SJSA1 (cell line): Measurements from ENCODE around the gene MAML3. TPM values are rescaled to one million over a fixed set of nuclear protein-coding genes. Genes with fewer than 3 reads are reported as not detected.

Experiments used
- DNase-seq, 2 experiments: peaks; one replicate each; pipeline ENCODE4 v3.0.0-alpha.2; 2015 to 2020; ENCODE audit warnings: low spot score in 2 of 2, low read depth in 1 of 2
- H3K27ac ChIP-seq: fragments of 250-450 bp; sonication (Bioruptor Pico); 2 replicates; pipeline ENCODE4 v1.5.1; 2020; ENCODE audit warnings: mild to moderate bottlenecking, moderate library complexity
- H3K27me3 ChIP-seq: fragments of 250-450 bp; sonication (Bioruptor Pico); replicated peaks from 2 replicates; pipeline ENCODE4 v1.5.1; 2020; ENCODE audit warnings: mild to moderate bottlenecking, moderate library complexity
- H3K36me3 ChIP-seq: fragments of 250-450 bp; sonication (Bioruptor Pico); 2 replicates; pipeline ENCODE4 v1.5.1; 2020; ENCODE audit warnings: mild to moderate bottlenecking
- H3K4me1 ChIP-seq: fragments of 250-450 bp; sonication (Bioruptor Pico); replicated peaks from 2 replicates; pipeline ENCODE4 v1.6.1; 2021; ENCODE audit warnings: mild to moderate bottlenecking
- H3K4me3 ChIP-seq: fragments of 250-450 bp; sonication (Bioruptor Pico); 2 replicates; pipeline ENCODE4 v1.5.1; 2020; ENCODE audit warnings: mild to moderate bottlenecking
- H3K9me3 ChIP-seq: fragments of 250-450 bp; sonication (Bioruptor Pico); replicated peaks from 2 replicates; pipeline ENCODE4 v1.5.1; 2020; ENCODE audit warnings: mild to moderate bottlenecking
- total RNA-seq: library from RNA; depleted of rRNA; stranded (reverse); fragments of >200 nt; shearing (Covaris generic); gene quantifications from 2 replicates; pipeline ENCODE4 v1.2.3, GENCODE V29; 2014

The MAML3 gene
- total RNA-seq, 1 experiment from 2014 or later: 1.8 TPM

DNA sequence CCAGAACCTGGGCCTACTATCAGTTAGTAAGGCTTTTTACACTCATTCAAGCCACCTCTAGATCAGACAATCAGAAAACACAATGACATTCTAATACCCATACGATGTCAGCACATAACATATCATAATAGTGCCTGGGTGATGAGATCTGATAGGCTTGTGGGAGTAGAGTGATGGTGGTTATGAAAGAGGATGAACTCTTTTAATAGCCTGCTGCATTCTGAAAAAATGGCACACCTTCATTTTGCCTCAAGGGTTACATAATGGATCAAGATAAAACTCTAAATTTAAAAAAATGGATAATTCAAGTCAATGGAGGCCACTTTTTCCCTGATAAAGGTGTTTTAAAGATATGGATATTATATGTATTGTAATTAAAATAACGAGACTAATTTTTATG, 215.6 kb downstream of the MAML3 start:
- DNase-seq: no peak
- no peak overlapping the region for H3K4me3 ChIP-seq
- H3K36me3 ChIP-seq: no peaks in the 10 kb centered on the region
- H3K9me3 ChIP-seq: no peaks in the 10 kb centered on the region
- no peaks in the 10 kb centered on the region for H3K27me3 ChIP-seq
- H3K4me1 ChIP-seq: 0 out of 2 replicates have a peak, but pooled peaks cover 4% of the 10 kb centered on the region
- no peak overlapping the region for H3K27ac ChIP-seq

DNA sequence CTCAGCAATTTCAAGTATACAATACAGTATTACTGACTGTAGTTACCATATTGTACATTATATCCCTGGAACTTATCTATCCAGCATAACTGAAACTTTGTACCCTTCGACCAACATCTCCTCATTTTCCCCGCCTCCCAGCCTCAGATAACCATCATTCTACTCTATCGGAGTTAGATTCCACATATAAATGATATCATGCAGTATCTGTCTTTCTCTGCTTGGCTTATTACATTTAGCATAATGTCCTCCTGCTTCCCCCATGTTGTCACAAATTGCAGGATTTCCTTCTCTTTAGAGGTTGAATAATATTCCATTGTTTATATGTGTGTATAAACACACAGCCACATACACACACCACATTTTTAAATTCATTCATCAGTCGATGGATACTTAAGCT, 218.1 kb downstream of the MAML3 start:
- Histone ChIP-seq H3K27me3 (no peaks in the 10 kb centered on the region), H3K4me1 (no peaks in the 10 kb centered on the region), H3K36me3 (no peaks in the 10 kb centered on the region), H3K9me3 (no peaks in the 10 kb centered on the region), H3K4me3 (no peak overlapping the region), H3K27ac (no peak overlapping the region)
- no peak for DNase-seq

DNA sequence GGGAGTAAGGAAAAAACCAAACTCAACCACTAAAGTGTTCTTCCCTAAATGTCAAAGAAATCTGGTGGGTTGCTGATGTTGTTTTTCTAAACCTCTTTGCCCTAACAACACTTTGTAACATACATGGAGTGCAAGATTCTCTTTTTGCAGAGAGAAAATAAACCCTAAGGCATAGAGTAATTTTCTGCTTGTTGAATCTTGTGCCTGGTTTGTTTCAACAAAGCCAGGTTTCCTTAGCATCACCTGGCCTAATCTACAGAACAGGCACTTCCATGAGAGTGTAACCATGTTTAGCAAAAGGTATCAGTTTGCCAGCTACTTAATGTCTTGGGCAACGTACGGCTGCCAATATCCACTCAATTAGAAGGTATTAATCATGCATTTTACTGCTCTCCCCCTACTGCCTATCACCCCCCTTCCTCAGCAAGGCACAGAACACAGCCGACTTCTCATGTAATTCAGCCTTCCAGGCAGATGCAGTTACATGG, 219.2 kb downstream of the MAML3 start:
- Histone ChIP-seq H3K9me3 (no peaks in the 10 kb centered on the region), H3K4me3 (no peak overlapping the region), H3K4me1 (no peaks in the 10 kb centered on the region), H3K27me3 (no peaks in the 10 kb centered on the region), H3K27ac (no peak overlapping the region), H3K36me3 (no peaks in the 10 kb centered on the region)
- DNase-seq: no peak

DNA sequence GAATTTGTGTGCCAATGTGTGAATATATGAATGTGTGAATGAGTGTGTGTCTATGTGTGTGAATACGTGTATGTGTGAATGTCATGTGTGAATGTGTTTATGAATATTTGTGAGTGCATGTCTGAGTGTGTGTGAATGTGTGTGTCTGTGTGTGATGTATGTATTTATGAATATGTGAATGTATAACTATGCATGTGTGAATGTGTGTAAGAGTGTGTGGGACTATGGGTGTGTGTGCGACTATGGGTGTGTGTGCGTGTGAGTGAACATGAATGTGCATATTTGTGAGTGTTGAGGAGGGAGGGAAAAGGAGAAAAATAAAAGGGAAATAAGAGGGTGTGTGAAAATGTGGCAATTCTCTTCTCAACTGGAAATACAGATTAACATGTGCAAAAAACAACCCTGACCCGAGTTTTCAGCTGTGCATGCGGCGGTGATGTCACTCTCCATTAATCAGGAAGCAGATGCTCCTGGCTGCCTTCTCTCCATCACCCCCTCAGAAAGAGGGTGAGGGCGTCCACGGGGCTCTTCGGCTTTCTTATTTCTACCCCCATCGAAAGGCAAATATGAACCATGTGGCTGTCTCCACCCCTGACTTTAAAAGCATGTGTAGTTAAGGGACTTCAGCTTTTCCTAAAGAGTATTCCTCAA, 219.8 kb downstream of the MAML3 start:
- no peak overlapping the region for H3K4me3 ChIP-seq
- H3K27me3 ChIP-seq: no peaks in the 10 kb centered on the region
- DNase-seq: no peak
- no peaks in the 10 kb centered on the region for H3K36me3 ChIP-seq
- no peaks in the 10 kb centered on the region for H3K4me1 ChIP-seq
- no peak overlapping the region for H3K27ac ChIP-seq
- H3K9me3 ChIP-seq: no peaks in the 10 kb centered on the region

DNA sequence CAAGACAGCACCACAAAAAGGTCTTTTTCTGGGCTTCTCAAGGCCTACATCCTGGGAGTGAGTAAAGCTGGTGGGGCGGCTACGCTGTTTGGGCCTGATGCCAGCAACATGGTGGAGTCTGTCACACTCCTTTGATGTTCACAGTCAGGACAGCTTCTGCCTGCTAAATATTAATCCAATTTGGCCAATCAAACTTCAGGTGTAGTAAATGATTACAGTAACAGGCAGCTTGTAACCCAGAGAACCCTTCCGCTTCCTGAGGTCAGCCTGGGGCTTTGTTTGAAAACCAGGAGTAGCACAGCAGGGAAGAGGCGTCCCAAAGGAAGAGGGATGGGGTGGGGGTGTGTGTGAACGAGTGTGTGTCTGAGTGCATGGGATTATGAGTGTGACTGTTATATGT, 220.4 kb downstream of the MAML3 start:
- H3K4me3 ChIP-seq: no peak overlapping the region
- H3K27me3 ChIP-seq: no peaks in the 10 kb centered on the region
- no peak for DNase-seq
- no peaks in the 10 kb centered on the region for H3K9me3 ChIP-seq
- no peaks in the 10 kb centered on the region for H3K4me1 ChIP-seq
- H3K27ac ChIP-seq: no peak overlapping the region
- H3K36me3 ChIP-seq: no peaks in the 10 kb centered on the region

DNA sequence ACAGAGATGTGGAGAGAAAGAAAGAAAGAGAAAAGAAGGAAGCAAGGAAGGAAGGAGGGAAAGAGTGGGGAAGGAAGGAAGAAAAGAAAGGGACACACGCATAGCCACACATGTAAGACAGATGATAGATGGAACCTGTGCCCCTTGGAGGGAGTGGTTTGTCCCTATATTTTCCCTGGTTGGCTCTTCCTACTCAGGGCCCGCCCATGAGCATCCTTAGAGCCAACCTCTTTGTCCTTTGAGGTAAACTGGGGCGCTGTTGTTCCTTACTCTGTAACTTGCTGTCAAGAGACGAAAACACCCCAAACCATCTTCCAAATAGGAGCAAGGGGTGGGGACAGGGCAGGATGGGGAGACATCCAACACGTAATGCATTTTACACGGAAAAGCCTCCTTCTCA, 220.9 kb downstream of the MAML3 start:
- Histone ChIP-seq H3K27me3 (no peaks in the 10 kb centered on the region), H3K4me3 (no peak overlapping the region), H3K36me3 (no peaks in the 10 kb centered on the region), H3K4me1 (no peaks in the 10 kb centered on the region), H3K27ac (no peak overlapping the region), H3K9me3 (no peaks in the 10 kb centered on the region)
- DNase-seq: no peak

DNA sequence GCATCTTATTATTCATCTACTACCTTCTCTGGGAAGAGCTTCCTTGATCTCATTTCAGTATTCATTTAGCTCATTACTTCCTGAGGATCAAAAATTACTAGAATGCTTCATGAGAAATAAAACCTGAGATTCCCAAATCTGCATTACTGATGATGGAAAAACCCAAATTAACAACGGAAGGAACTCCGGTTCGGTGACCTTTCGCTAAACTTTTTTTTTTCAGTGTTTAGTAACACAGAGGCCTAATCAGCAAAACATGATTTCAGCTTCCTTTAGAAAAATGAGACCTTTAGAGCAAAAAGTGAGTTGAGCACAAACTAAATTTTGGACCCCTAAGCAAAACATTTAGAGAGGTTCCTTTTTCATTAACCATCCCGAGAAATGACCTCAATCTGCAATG, 229.2 kb downstream of the MAML3 start:
- DNase-seq: no peak
- Histone ChIP-seq H3K36me3 (no peaks in the 10 kb centered on the region), H3K4me3 (no peak overlapping the region), H3K4me1 (peaks cover 9% of the 10 kb centered on the region), H3K27me3 (no peaks in the 10 kb centered on the region), H3K27ac (no peak overlapping the region), H3K9me3 (no peaks in the 10 kb centered on the region)

DNA sequence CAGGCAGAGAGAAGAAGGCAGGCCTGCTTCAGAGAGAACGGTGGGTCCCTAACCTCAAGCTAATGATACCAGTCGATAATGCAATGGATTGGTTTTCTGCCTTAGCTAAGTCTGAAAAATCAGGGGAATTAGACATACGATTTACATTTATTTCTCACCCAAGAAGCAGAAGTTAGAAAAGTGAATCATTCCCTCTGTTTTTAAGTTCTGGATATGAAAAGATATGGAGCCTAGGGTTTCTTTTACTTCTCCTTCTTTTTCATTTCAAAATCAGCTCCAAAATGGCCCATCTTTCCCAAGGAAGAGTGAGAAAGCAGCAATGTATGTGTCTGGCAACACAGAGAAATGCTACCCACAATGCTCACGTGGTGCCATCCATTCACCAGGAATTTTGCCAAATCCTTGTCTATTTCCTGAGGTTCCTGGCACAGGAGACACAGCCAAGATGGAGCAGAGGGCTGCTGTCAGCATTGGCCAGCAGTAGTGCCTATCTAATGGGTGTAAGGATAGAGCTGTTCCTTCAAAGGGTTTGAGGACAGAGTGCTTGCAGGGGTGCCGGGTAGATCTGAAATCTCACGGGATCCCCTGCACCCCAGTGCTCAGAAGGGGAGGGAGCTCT, 231.5 kb downstream of the MAML3 start:
- no peaks in the 10 kb centered on the region for H3K36me3 ChIP-seq
- H3K27ac ChIP-seq: no peak overlapping the region
- H3K4me3 ChIP-seq: no peak overlapping the region
- DNase-seq: no peak
- H3K27me3 ChIP-seq: no peaks in the 10 kb centered on the region
- peaks cover 24% of the 10 kb centered on the region for H3K4me1 ChIP-seq
- H3K9me3 ChIP-seq: peaks cover 8% of the 10 kb centered on the region

DNA sequence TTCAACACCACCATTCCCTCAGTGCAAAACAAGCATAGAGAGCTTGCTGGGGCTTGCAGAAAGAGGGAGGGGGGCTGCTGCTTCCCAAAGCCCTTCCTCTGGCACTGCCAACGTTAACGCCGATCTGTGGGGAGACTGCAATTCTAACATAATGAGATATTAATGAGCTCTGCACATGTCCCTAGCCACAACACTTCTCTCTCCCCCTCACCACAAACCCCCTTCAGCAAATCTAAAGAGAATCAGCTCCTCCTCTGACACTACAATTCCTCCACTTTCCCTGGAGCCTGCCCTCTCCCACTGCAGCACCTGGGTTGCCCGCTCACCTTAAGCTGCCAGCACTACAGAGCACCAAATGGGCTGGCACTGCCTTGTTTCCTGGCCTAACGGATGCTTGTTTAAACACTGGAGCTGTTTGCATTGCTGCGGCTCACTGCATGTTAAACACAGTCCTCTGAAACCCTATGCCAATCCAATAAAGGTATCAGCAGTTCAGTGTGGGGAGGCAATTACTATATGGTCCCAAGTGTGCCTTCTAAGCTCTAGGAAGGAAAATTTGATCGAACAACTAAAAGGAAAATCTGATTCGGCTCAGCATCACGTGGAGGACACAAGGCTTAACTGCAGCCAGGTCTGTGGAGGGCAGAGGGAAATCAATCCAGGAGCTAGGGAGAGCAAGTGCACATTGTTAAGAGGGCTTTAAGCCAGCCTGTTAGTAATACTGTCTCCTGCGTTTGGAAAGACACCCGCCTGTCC, 232.4 kb downstream of the MAML3 start:
- peaks cover 24% of the 10 kb centered on the region for H3K4me1 ChIP-seq

DNA sequence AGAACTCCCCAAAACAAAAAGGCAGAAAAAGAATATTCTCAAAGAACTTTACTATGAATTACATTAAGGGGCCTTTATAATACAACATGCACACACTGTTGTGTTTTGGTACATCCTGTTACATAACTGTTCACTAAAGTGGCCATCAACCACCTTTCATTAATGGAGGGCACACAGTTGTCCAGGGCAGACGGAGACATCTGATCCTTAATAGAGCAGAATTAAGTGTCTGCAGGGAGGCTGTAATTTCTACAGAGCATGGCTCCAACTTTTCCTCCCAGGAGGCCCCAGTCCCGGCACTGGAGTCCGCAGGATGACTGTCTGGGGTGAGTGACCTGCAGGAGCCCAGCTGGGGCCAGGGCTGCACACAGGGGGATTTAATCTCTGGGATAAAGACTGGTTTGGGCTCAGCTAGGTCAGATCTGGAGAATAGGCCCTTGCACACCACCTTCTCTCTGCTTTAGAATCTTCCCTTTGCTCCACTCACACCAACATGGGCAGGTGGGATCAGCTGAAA, 233.4 kb downstream of the MAML3 start:
- Histone ChIP-seq H3K4me1 (peaks cover 24% of the 10 kb centered on the region), H3K27me3 (no peaks in the 10 kb centered on the region), H3K27ac (peak overlapping the region; percentile 93; the same call in 1 of the 2 replicates), H3K9me3 (peaks cover 13% of the 10 kb centered on the region), H3K4me3 (no peak overlapping the region), H3K36me3 (no peaks in the 10 kb centered on the region)
- DNase-seq: no peak

More for the DNA sequence above, 232.4 kb downstream of the MAML3 start:
- Histone ChIP-seq H3K9me3 (peaks cover 13% of the 10 kb centered on the region), H3K4me3 (no peak overlapping the region), H3K27me3 (no peaks in the 10 kb centered on the region), H3K36me3 (no peaks in the 10 kb centered on the region), H3K27ac (no peak overlapping the region)
- DNase-seq: no peak

DNA sequence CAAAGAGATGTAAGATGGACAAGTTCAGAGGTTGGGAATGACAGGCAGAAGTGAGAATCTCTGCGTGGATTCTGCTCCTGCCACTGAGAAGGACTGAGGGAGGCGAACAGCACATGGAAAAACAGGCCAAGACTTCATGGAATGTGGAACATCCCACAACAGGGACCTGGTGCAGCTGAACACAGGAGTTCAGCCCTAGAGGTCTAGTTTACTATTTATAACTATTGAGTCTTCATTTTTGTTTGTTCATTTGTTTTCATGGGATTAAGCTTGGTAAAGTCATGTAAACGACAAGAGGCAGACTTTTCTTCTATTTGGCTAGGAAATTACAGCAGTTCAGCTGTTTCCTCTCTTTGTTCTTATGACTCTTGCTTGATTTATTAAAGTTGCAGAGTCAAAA, 234.5 kb downstream of the MAML3 start:
- H3K9me3 ChIP-seq: peaks cover 13% of the 10 kb centered on the region
- H3K4me3 ChIP-seq: no peak overlapping the region
- H3K27me3 ChIP-seq: no peaks in the 10 kb centered on the region
- no peaks in the 10 kb centered on the region for H3K36me3 ChIP-seq
- H3K4me1 ChIP-seq: peaks cover 26% of the 10 kb centered on the region
- H3K27ac ChIP-seq: peak overlapping the region; percentile 93
- DNase-seq: peak; percentile 80 to 89

DNA sequence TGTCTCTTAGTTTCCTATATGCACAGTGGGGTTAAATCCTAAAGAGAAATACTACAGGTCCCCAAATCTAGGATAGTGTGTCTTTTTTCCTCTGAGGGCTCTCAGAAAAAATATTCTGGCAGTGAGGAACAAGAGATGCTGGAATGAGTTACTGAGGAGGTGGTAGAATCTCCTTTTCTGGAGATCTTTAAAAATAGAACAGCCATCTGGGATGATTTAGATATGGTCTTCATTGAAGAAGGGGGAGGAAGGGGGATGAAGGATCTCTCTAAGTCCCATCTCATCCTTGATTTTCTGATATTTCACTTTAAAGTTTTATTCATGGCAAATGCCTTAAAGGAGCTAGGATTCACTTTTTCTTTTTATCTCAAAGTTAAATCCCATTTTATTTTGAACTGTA, 235.0 kb downstream of the MAML3 start:
- Histone ChIP-seq H3K4me3 (no peak overlapping the region), H3K27ac (peak overlapping the region; percentile 93), H3K9me3 (peaks cover 13% of the 10 kb centered on the region), H3K4me1 (peaks cover 31% of the 10 kb centered on the region), H3K36me3 (no peaks in the 10 kb centered on the region), H3K27me3 (no peaks in the 10 kb centered on the region)
- no peak for DNase-seq

DNA sequence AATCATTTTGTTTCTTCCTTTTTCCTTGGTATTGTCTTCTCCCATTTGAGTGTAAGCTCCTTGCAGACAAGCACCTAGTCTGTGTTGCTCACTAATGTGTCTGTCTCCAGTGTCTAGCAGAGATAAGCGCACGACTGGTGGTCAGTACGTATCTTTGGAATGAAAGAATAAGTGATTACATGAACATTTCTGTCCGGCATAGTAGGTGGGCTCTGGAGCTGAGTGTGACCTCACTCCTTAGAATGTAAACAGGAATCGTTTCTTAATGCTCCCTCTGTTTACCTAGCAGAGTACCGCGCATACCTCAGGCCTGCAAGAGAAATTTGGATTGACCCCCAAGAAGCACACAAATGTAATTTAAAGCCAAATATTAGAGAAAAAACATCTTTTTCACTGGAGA, 235.4 kb downstream of the MAML3 start:
- Histone ChIP-seq H3K4me1 (peaks cover 35% of the 10 kb centered on the region), H3K27ac (peak overlapping the region; percentile 93), H3K9me3 (peaks cover 13% of the 10 kb centered on the region), H3K4me3 (no peak overlapping the region), H3K27me3 (no peaks in the 10 kb centered on the region), H3K36me3 (no peaks in the 10 kb centered on the region)
- peak; percentile 84 for DNase-seq

DNA sequence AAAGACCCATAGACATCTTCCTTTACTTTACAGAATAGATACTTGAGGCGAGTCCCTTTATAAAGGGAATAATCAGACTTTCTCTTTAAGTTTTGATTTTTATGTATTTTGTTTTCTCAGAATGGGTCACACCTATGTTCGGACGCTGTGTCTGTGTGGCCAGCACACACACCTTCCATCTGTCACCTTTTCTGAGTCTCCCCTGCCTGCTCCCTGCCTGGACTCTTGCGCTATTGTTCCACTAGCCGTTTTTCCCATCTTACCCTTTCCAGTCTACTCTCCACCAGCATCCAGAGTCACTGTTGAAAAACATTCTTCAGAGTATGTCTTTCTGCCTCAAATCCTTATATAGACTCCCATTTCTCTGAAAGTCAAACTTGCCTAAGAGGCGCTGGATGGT, 236.1 kb downstream of the MAML3 start:
- DNase-seq: no peak
- no peak overlapping the region for H3K4me3 ChIP-seq
- H3K4me1 ChIP-seq: peaks cover 39% of the 10 kb centered on the region
- peak overlapping the region; percentile 93 for H3K27ac ChIP-seq
- no peaks in the 10 kb centered on the region for H3K27me3 ChIP-seq
- H3K36me3 ChIP-seq: no peaks in the 10 kb centered on the region
- peaks cover 13% of the 10 kb centered on the region for H3K9me3 ChIP-seq
